K562 (cell line): ENCODE data around the gene CEP20. TPM values are rescaled to one million over a fixed set of nuclear protein-coding genes. Genes with fewer than 3 reads are reported as not detected.

Experiments used
- CREB1 ChIP-seq, 2 experiments: sonication (generic) in 1 of 2; formaldehyde crosslinking in 1 of 2; IDR thresholded peaks; 2 replicates each; pipeline versions ENCODE4 v1.6.1 to v1.8.0; 2012 to 2022; ENCODE audit warnings: inconsistent platforms in 1 of 2, mild to moderate bottlenecking in 1 of 2, missing genetic modification reagents in 1 of 2, moderate library complexity in 1 of 2
- E2F8 ChIP-seq: fragments of 450-650 bp; IDR thresholded peaks from 2 replicates; pipeline ENCODE4 v1.7.1; 2018; ENCODE audit warnings: mild to moderate bottlenecking, low read depth; ENCODE audit not compliant: partially characterized antibody
- FIP1L1 ChIP-seq: fragments of 200-400 bp; formaldehyde crosslinking; IDR thresholded peaks from 2 replicates; pipeline ENCODE4 v1.6.1; 2018; ENCODE audit warnings: mild to moderate bottlenecking, low read depth, low read length; ENCODE audit not compliant: poor library complexity, severe bottlenecking
- FUS ChIP-seq: fragments of 200-400 bp; formaldehyde crosslinking; optimal IDR thresholded peaks from 2 replicates; pipeline ENCODE3; 2017; ENCODE audit warnings: low read depth, low read length
- HDAC1 ChIP-seq, 2 experiments: fragments of 450-650 bp; IDR thresholded peaks; 2 replicates each; pipeline ENCODE4 v1.6.1; 2016 to 2017; ENCODE audit warnings: inconsistent platforms in 1 of 2, mild to moderate bottlenecking in 1 of 2, moderate library complexity in 1 of 2
- LEF1 ChIP-seq: fragments of 450-650 bp; IDR thresholded peaks from 2 replicates; pipeline ENCODE4 v1.6.1; 2016; ENCODE audit warnings: mild to moderate bottlenecking
- MAFF ChIP-seq: IDR thresholded peaks from 2 replicates; pipeline ENCODE4 v1.6.1; 2012; ENCODE audit warnings: low read length, improper control_type of control experiment
- MAZ ChIP-seq, 2 experiments: fragments of 450-650 bp in 1 of 2; sonication (generic) in 1 of 2; formaldehyde crosslinking; IDR thresholded peaks in 1 of 2; conservative IDR thresholded peaks in 1 of 2; 2 replicates each; pipeline versions ENCODE4 v1.4.0 to v1.5.0; 2020; ENCODE audit warnings: mild to moderate bottlenecking in 1 of 2, missing genetic modification reagents in 1 of 2
- MNT ChIP-seq, 2 experiments: fragments of 450-650 bp; conservative IDR thresholded peaks; 2 replicates each; pipeline ENCODE4 v1.6.1; 2017; ENCODE audit warnings: mild to moderate bottlenecking in 2 of 2, moderate library complexity in 2 of 2
- PTBP1 ChIP-seq: fragments of 200-400 bp; formaldehyde crosslinking; IDR thresholded peaks from 2 replicates; pipeline ENCODE4 v1.6.1; 2017; ENCODE audit warnings: low read depth, low read length
- SRSF3 ChIP-seq: fragments of 200-400 bp; formaldehyde crosslinking; IDR thresholded peaks from 2 replicates; pipeline ENCODE4 v1.6.1; 2016; ENCODE audit warnings: mild to moderate bottlenecking, low read length, moderate library complexity; ENCODE audit not compliant: insufficient read depth
- TFAP4 ChIP-seq: sonication (generic); formaldehyde crosslinking; IDR thresholded peaks from 2 replicates; pipeline ENCODE4 v1.8.0; 2022; ENCODE audit warnings: missing genetic modification reagents, mild to moderate bottlenecking, moderate library complexity, borderline replicate concordance
- ZKSCAN1 ChIP-seq: fragments of 150-350 bp; IDR thresholded peaks from 2 replicates; pipeline ENCODE4 v1.6.1; 2016; ENCODE audit warnings: low read depth, low read length
- ZNF717 ChIP-seq: fragments of 250-450 bp; sonication (Bioruptor Pico); IDR thresholded peaks from 2 replicates; pipeline ENCODE4 v1.5.0; 2021
- polyA plus RNA-seq, 8 experiments: library from polyadenylated mRNA; depleted of rRNA in 4 of 8; stranded (reverse) in 5 of 8; unstranded in 3 of 8; fragments of >200 nt; fragmentation: Nextera tagmentation in 2 of 8; fragmentation: Illumina TruSeq in 1 of 8; extraction: Ambion mirVana in 2 of 8; extraction: Trizol in 1 of 8; gene quantifications; 2 replicates each; pipeline versions ENCODE4 v1.2.1 to v1.2.3, GENCODE V29; 2011 to 2014; ENCODE audit warnings: inconsistent platforms in 1 of 8, missing spikeins in 1 of 8
- total RNA-seq, 7 experiments: library from RNA; depleted of rRNA in 6 of 7; stranded (reverse); fragments of >200 nt in 6 of 7; fragmentation: Illumina TruSeq in 2 of 7; extraction: Trizol in 2 of 7; gene quantifications; 2 replicates each; pipeline versions ENCODE4 v1.2.1 to v1.2.3, GENCODE V29; 2011 to 2021; ENCODE audit warnings: low replicate concordance in 1 of 7
- TF ChIP-seq, protein P1 (sequence below): sonication (generic); formaldehyde crosslinking; IDR thresholded peaks from 2 replicates; pipeline ENCODE4 v1.8.0; 2022; ENCODE audit warnings: mild to moderate bottlenecking, missing genetic modification reagents
- TF ChIP-seq, protein P2 (sequence below): fragments of 250-450 bp; sonication (Bioruptor Pico); IDR thresholded peaks from 2 replicates; pipeline ENCODE4 v1.8.0; 2021; ENCODE audit warnings: moderate library complexity, mild to moderate bottlenecking, inconsistent platforms
- TF ChIP-seq, protein P3 (sequence below): fragments of 200-800 bp; sonication (Bioruptor generic); IDR thresholded peaks from 2 replicates; pipeline ENCODE4 v1.6.1; 2017; ENCODE audit warnings: missing genetic modification characterization, missing compliant biosample characterization

Gene CEP20
- total and polyA plus RNA-seq, 9 of the 15 experiments (the other 6 are each of a cell fraction or from before 2014, with no cell fraction given): 41.3 to 150 (median 104) TPM

- TF ChIP-seq TFAP4 (CRISPR knock-in tag) (peak; percentile 42; the same call in 1 of the 2 replicates), PTBP1 (no peak), ZKSCAN1 (no peak), CREB1 (IDR thresholded peaks at IDR 0.05) (no peak), CREB1 (CRISPR knock-in tag; IDR thresholded peaks at IDR 0.05) (0 out of 2 replicates have a peak, but pooled peaks have one; percentile 25), ZNF717 (CRISPR knock-in tag) (no peak), LEF1 (no peak), FUS (no peak), MAFF (no peak), MAZ (CRISPR knock-in tag; conservative IDR thresholded peaks at IDR 0.05 in 1 of 2, IDR thresholded peaks at IDR 0.05 in 1 of 2) (peak; percentile 39 to 46; a peak in 2 of 4 replicates), FIP1L1 (peak; percentile 41), E2F8 (no peak), SRSF3 (0 out of 2 replicates have a peak, but pooled peaks have one; percentile 41), HDAC1 (IDR thresholded peaks at IDR 0.05) (peak in 1 of 2 experiments; percentile 68; a peak in 2 of 4 replicates), MNT (conservative IDR thresholded peaks at IDR 0.05) (peak; percentile 89 to 92)
- TF ChIP-seq, protein P1, sequence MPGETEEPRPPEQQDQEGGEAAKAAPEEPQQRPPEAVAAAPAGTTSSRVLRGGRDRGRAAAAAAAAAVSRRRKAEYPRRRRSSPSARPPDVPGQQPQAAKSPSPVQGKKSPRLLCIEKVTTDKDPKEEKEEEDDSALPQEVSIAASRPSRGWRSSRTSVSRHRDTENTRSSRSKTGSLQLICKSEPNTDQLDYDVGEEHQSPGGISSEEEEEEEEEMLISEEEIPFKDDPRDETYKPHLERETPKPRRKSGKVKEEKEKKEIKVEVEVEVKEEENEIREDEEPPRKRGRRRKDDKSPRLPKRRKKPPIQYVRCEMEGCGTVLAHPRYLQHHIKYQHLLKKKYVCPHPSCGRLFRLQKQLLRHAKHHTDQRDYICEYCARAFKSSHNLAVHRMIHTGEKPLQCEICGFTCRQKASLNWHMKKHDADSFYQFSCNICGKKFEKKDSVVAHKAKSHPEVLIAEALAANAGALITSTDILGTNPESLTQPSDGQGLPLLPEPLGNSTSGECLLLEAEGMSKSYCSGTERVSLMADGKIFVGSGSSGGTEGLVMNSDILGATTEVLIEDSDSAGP: no peak
- TF ChIP-seq, protein P2, sequence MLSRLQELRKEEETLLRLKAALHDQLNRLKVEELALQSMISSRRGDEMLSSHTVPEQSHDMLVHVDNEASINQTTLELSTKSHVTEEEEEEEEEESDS: no peak
- TF ChIP-seq, protein P3, sequence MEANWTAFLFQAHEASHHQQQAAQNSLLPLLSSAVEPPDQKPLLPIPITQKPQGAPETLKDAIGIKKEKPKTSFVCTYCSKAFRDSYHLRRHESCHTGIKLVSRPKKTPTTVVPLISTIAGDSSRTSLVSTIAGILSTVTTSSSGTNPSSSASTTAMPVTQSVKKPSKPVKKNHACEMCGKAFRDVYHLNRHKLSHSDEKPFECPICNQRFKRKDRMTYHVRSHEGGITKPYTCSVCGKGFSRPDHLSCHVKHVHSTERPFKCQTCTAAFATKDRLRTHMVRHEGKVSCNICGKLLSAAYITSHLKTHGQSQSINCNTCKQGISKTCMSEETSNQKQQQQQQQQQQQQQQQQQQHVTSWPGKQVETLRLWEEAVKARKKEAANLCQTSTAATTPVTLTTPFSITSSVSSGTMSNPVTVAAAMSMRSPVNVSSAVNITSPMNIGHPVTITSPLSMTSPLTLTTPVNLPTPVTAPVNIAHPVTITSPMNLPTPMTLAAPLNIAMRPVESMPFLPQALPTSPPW (CRISPR knock-in tag): peak; percentile 57
These were observed at the start of gene CEP20 (continued) for GRCh38 chr16:15888072-15888976.
